ENCODE data around the gene SRPK2. TPM values are rescaled to one million over a fixed set of nuclear protein-coding genes. Genes with fewer than 3 reads are reported as not detected.
"Not testable (repeated sequence)": the region's sequence is repeated elsewhere in the genome, so short reads cannot be mapped to it uniquely, and the experiment has no call there.

Gene SRPK2
- total RNA-seq, 1 donor from 2014 or later: 69.5 TPM

GRCh38 chr7:105304040-105304895, 84.5 kb downstream of the SRPK2 start:
- Mint-ChIP-seq H3K27me3 (ENCODE audit: unreplicated experiment) (no peaks in the 10 kb centered on the region), H3K27ac (ENCODE audit: unreplicated experiment) (peak overlapping the region; percentile 24), H3K4me1 (ENCODE audit: unreplicated experiment) (peaks cover 22% of the 10 kb centered on the region), H3K36me3 (ENCODE audit: unreplicated experiment) (no peaks in the 10 kb centered on the region), H3K9me3 (ENCODE audit: unreplicated experiment) (no peaks in the 10 kb centered on the region), H3K4me3 (ENCODE audit: unreplicated experiment) (no peak overlapping the region)
- no peak for DNase-seq (ENCODE audit: extremely low spot score, unreplicated experiment)
- TF ChIP-seq, protein P1, sequence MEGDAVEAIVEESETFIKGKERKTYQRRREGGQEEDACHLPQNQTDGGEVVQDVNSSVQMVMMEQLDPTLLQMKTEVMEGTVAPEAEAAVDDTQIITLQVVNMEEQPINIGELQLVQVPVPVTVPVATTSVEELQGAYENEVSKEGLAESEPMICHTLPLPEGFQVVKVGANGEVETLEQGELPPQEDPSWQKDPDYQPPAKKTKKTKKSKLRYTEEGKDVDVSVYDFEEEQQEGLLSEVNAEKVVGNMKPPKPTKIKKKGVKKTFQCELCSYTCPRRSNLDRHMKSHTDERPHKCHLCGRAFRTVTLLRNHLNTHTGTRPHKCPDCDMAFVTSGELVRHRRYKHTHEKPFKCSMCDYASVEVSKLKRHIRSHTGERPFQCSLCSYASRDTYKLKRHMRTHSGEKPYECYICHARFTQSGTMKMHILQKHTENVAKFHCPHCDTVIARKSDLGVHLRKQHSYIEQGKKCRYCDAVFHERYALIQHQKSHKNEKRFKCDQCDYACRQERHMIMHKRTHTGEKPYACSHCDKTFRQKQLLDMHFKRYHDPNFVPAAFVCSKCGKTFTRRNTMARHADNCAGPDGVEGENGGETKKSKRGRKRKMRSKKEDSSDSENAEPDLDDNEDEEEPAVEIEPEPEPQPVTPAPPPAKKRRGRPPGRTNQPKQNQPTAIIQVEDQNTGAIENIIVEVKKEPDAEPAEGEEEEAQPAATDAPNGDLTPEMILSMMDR (IDR thresholded peaks at IDR 0.05): no peak

DNA sequence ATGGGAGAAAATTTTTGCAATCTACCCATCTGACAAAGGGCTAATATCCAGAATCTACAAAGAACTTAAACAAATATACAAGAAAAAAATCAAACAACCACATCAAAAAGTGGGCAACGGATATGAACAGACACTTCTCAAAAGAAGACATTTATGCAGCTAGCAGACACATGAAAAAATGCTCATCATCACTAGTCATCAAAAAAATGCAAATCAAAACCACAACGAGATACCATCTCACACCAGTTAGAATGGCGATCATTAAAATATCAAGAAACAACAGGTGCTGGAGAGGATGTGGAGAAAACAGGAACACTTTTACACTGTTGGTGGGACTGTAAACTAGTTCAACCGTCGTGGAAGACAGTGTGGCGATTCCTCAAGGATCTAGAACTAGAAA, 88.1 kb downstream of the SRPK2 start:
- not testable (repeated sequence) for H3K36me3 Mint-ChIP-seq (ENCODE audit: unreplicated experiment); H3K27me3 Mint-ChIP-seq (ENCODE audit: unreplicated experiment); DNase-seq (ENCODE audit: extremely low spot score, unreplicated experiment); H3K27ac Mint-ChIP-seq (ENCODE audit: unreplicated experiment); H3K9me3 Mint-ChIP-seq (ENCODE audit: unreplicated experiment); H3K4me3 Mint-ChIP-seq (ENCODE audit: unreplicated experiment)
- H3K4me1 Mint-ChIP-seq (ENCODE audit: unreplicated experiment): peaks cover 34% of the 10 kb centered on the region

DNA sequence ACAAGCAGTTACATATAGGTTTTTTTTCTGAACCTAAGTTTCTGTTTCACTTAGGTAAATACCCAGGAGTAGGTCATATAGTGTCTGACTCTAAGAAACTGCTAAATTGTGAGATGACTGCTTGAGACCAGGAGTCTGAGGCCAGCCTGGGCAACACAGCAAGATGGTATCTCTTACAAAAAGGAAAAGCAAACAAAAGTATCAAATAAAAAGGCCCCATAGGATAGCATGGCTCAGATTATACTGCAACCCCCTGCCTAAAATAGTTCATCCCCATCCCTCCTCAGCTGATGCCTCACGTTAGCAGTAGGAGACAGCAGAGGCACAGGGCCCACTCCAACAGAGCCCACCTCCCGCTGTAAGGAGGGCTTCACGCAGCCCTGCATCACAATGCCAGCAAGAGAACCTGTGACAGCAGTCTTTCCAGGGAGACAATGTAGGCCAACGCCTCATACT, 90.3 kb downstream of the SRPK2 start:
- DNase-seq (ENCODE audit: extremely low spot score, unreplicated experiment): no peak
- Mint-ChIP-seq H3K4me3 (ENCODE audit: unreplicated experiment) (no peak overlapping the region), H3K27me3 (ENCODE audit: unreplicated experiment) (no peaks in the 10 kb centered on the region), H3K4me1 (ENCODE audit: unreplicated experiment) (peaks cover 23% of the 10 kb centered on the region), H3K36me3 (ENCODE audit: unreplicated experiment) (no peaks in the 10 kb centered on the region), H3K27ac (ENCODE audit: unreplicated experiment) (no peak overlapping the region), H3K9me3 (ENCODE audit: unreplicated experiment) (no peaks in the 10 kb centered on the region)
- TF ChIP-seq, protein P1 (IDR thresholded peaks at IDR 0.05): no peak

DNA sequence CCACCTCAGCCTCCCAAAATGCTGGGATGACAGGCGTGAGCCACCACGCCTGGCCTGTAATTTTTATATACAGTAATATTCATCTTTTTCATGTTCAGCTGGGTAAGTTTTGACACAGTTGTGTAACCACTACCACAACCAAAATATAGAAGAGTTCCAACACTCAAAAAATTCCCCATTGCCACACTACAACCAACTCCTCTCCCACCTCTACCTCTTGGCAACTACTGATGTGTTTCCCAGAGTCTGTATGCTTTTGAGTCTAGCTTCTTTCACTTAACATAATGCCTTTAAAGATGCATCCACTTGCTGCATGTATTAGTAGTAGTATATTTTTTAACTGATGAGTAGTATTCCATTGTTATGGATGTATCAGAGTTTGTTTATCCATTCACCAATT, 90.7 kb downstream of the SRPK2 start:
- H3K27ac Mint-ChIP-seq (ENCODE audit: unreplicated experiment): no peak overlapping the region
- no peak for DNase-seq (ENCODE audit: extremely low spot score, unreplicated experiment)
- peaks cover 21% of the 10 kb centered on the region for H3K4me1 Mint-ChIP-seq (ENCODE audit: unreplicated experiment)
- TF ChIP-seq, protein P1 (IDR thresholded peaks at IDR 0.05): no peak
- no peaks in the 10 kb centered on the region for H3K36me3 Mint-ChIP-seq (ENCODE audit: unreplicated experiment)
- H3K9me3 Mint-ChIP-seq (ENCODE audit: unreplicated experiment): no peaks in the 10 kb centered on the region
- H3K27me3 Mint-ChIP-seq (ENCODE audit: unreplicated experiment): no peaks in the 10 kb centered on the region
- no peak overlapping the region for H3K4me3 Mint-ChIP-seq (ENCODE audit: unreplicated experiment)

DNA sequence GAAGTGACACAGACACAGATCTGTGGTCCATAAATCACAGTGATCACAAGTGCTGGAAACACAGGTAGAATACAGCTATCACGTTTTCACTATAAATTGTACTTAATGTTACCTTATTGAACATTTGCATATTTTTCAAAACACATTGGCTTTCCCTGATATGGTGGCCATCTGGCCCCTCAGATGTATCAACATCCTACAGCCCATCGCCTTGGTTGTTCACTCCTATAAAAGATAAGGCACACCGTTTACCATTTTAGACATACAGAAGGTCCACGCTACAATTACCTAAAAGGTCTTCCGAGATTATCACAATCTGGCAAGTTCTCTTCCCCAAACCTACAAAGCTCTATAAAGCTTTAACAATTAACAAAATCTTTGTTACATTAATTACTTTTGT, 91.4 kb downstream of the SRPK2 start:
- no peaks in the 10 kb centered on the region for H3K36me3 Mint-ChIP-seq (ENCODE audit: unreplicated experiment)
- no peak overlapping the region for H3K27ac Mint-ChIP-seq (ENCODE audit: unreplicated experiment)
- TF ChIP-seq, protein P1 (IDR thresholded peaks at IDR 0.05): no peak
- no peaks in the 10 kb centered on the region for H3K9me3 Mint-ChIP-seq (ENCODE audit: unreplicated experiment)
- no peak overlapping the region for H3K4me3 Mint-ChIP-seq (ENCODE audit: unreplicated experiment)
- DNase-seq (ENCODE audit: extremely low spot score, unreplicated experiment): no peak
- no peaks in the 10 kb centered on the region for H3K27me3 Mint-ChIP-seq (ENCODE audit: unreplicated experiment)
- H3K4me1 Mint-ChIP-seq (ENCODE audit: unreplicated experiment): peaks cover 21% of the 10 kb centered on the region
